ENCODE results near the gene PLGRKT. TPM values are rescaled to one million over a fixed set of nuclear protein-coding genes. Genes with fewer than 3 reads are reported as not detected.

The PLGRKT gene
- total RNA-seq, 1 experiment from 2014 or later, result 22.0 TPM

DNA sequence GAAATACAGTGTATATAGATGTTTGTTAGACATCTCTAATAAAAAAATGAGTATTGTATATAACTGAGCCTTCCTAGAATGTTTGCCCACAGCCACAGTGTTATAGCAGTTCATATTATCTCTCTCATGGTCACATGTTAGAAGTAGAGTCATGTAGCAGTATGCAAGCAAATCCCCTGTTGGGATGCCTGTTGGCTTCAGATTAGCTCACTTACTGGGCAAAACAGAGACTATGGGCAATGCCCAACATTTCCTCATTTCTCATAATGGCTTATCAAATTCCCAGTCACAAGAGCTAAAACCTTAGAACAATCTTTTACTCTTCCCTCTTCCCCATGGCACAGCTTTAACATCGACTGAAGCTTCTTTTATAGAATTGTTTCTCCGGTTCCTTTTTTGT lies 45.6 kb upstream of the PLGRKT start:
- intact Hi-C loops (cut with micrococcal nuclease; ENCODE audit: unreplicated experiment), result no loop called here
- H3K4me3 ChIP-seq, result no peak overlapping the region
- no TSS peak for BruUV-seq (replicated peaks)
- no peak for TF ChIP-seq EZH2 (IDR thresholded peaks at IDR 0.05; ENCODE audit: low read depth)
- TF ChIP-seq, protein P1, sequence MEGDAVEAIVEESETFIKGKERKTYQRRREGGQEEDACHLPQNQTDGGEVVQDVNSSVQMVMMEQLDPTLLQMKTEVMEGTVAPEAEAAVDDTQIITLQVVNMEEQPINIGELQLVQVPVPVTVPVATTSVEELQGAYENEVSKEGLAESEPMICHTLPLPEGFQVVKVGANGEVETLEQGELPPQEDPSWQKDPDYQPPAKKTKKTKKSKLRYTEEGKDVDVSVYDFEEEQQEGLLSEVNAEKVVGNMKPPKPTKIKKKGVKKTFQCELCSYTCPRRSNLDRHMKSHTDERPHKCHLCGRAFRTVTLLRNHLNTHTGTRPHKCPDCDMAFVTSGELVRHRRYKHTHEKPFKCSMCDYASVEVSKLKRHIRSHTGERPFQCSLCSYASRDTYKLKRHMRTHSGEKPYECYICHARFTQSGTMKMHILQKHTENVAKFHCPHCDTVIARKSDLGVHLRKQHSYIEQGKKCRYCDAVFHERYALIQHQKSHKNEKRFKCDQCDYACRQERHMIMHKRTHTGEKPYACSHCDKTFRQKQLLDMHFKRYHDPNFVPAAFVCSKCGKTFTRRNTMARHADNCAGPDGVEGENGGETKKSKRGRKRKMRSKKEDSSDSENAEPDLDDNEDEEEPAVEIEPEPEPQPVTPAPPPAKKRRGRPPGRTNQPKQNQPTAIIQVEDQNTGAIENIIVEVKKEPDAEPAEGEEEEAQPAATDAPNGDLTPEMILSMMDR (conservative IDR thresholded peaks at IDR 0.05), result no peak
- H3K27me3 ChIP-seq (ENCODE audit: insufficient read depth, low read depth), result no peaks in the 10 kb centered on the region
- H3K27ac ChIP-seq, result no peak overlapping the region
- H3K4me1 ChIP-seq (replicated peaks; ENCODE audit: insufficient read depth), result no peaks in the 10 kb centered on the region
- H3K4me2 ChIP-seq, result no peak overlapping the region
- H3F3A ChIP-seq (ENCODE audit: insufficient read depth, low read depth), result no peaks in the 10 kb centered on the region
- H2AFZ ChIP-seq, result no peak overlapping the region
- DNase-seq, result no peak
- H3K79me2 ChIP-seq (ENCODE audit: low read depth), result no peaks in the 10 kb centered on the region
- H3K9me2 ChIP-seq (ENCODE audit: insufficient read depth), result no peaks in the 10 kb centered on the region
- H3K9me3 ChIP-seq (ENCODE audit: insufficient read depth, low read depth), result no peaks in the 10 kb centered on the region
- H3K36me3 ChIP-seq (ENCODE audit: low read depth), result no peaks in the 10 kb centered on the region
- ChIA-PET CTCF (no interaction called here), POLR2A (ENCODE audit: unreplicated experiment) (no interaction called here)
- H4K20me1 ChIP-seq (ENCODE audit: insufficient read depth), result no peaks in the 10 kb centered on the region

DNA sequence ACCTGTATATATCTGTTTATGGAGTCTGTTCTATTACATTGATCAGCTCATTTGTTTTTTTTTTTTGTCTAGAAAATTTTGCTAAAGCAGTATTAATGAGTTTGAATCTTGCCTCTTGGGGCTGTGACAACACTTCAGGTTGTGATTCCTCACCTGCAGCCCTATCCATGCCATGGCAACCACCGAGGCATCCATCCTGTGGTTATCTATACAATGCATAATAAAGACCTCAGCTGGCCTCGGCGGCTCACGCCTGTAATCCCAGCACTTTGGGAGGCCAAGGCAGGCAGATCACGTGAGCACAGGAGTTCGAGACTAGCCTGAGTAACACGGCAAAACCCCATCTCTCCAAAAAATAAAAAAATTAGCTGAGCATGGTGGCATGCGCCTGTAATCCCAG lies 44.5 kb upstream of the PLGRKT start:
- no peak for DNase-seq
- intact Hi-C loops (cut with micrococcal nuclease; ENCODE audit: unreplicated experiment), result no loop called here
- CTCF ChIA-PET, result no interaction called here
- H3K4me3 ChIP-seq, result no peak overlapping the region
- H3K27ac ChIP-seq, result no peak overlapping the region
- POLR2A ChIA-PET (ENCODE audit: unreplicated experiment), result no interaction called here
- H3K9me2 ChIP-seq (ENCODE audit: insufficient read depth), result no peaks in the 10 kb centered on the region
- no peaks in the 10 kb centered on the region for H3K9me3 ChIP-seq (ENCODE audit: insufficient read depth, low read depth)
- BruUV-seq (replicated peaks), result no TSS peak
- TF ChIP-seq, protein P1 (conservative IDR thresholded peaks at IDR 0.05), result no peak
- TF ChIP-seq EZH2 (IDR thresholded peaks at IDR 0.05; ENCODE audit: low read depth), result no peak
- H3K36me3 ChIP-seq (ENCODE audit: low read depth), result no peaks in the 10 kb centered on the region
- no peaks in the 10 kb centered on the region for H3K79me2 ChIP-seq (ENCODE audit: low read depth)
- H3K4me2 ChIP-seq, result no peak overlapping the region
- H3K27me3 ChIP-seq (ENCODE audit: insufficient read depth, low read depth), result no peaks in the 10 kb centered on the region
- H2AFZ ChIP-seq, result no peak overlapping the region
- no peaks in the 10 kb centered on the region for H3F3A ChIP-seq (ENCODE audit: insufficient read depth, low read depth)
- H3K4me1 ChIP-seq (replicated peaks; ENCODE audit: insufficient read depth), result no peaks in the 10 kb centered on the region
- H4K20me1 ChIP-seq (ENCODE audit: insufficient read depth), result no peaks in the 10 kb centered on the region

DNA sequence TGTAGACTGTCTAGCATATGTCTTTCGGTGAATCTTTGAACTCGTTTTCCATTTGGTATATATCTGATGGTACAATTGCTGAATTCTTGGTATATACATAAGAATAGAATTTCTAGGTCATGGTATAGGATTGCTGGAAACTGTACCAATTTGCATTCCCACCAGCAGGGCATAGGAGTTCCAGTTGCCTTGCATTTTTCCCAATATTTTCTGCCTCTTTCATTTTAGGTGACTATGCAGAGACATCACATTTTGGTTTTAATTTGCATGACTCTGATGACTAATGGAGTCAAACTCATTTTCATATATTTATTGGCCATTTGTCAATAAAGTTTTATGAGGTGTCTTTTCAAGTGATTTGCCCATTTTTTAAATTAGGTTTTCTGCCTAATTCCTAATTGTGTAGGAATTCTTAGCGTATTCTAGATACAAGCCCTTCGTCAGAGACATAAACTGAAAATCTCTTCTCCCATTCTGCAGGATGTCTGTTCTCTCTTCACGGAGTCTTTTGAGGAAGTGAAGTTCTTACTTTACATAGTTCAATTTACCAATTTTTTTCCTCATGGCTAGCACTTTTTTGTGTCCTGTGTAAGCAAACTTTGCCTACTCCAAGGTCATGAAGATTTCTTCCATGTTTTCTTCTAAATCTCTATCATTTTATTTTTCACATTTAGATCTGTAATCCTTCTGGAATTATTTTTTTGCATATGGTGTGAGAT lies 43.8 kb upstream of the PLGRKT start:
- H3K79me2 ChIP-seq (ENCODE audit: low read depth), result no peaks in the 10 kb centered on the region
- intact Hi-C loops (cut with micrococcal nuclease; ENCODE audit: unreplicated experiment), result no loop called here
- no peaks in the 10 kb centered on the region for H3K4me1 ChIP-seq (replicated peaks; ENCODE audit: insufficient read depth)
- H3K4me3 ChIP-seq, result no peak overlapping the region
- H4K20me1 ChIP-seq (ENCODE audit: insufficient read depth), result no peaks in the 10 kb centered on the region
- H3K36me3 ChIP-seq (ENCODE audit: low read depth), result no peaks in the 10 kb centered on the region
- BruUV-seq (replicated peaks), result no TSS peak
- ChIA-PET CTCF (no interaction called here), POLR2A (ENCODE audit: unreplicated experiment) (no interaction called here)
- no peaks in the 10 kb centered on the region for H3K27me3 ChIP-seq (ENCODE audit: insufficient read depth, low read depth)
- H3K4me2 ChIP-seq, result no peak overlapping the region
- H3K9me2 ChIP-seq (ENCODE audit: insufficient read depth), result no peaks in the 10 kb centered on the region
- H2AFZ ChIP-seq, result no peak overlapping the region
- H3K9me3 ChIP-seq (ENCODE audit: insufficient read depth, low read depth), result no peaks in the 10 kb centered on the region
- H3F3A ChIP-seq (ENCODE audit: insufficient read depth, low read depth), result no peaks in the 10 kb centered on the region
- TF ChIP-seq, protein P1 (conservative IDR thresholded peaks at IDR 0.05), result no peak
- no peak for TF ChIP-seq EZH2 (IDR thresholded peaks at IDR 0.05; ENCODE audit: low read depth)
- H3K27ac ChIP-seq, result no peak overlapping the region
- DNase-seq, result no peak

All from PC-9 (cell line).